ENCODE measurements around the gene LYRM1. TPM values are rescaled to one million over a fixed set of nuclear protein-coding genes. Genes with fewer than 3 reads are reported as not detected.
A peak's percentile ranks its signal among the peaks of the same experiment; 100 is the strongest.

LYRM1 gene
- total RNA-seq, 4 donors from 2014 or later = 36.4 to 74.7 (median 38.8) TPM

GRCh38 chr16:20865420-20866131 lies 35.0 kb upstream of the LYRM1 start:
- no peak overlapping the region for H3K4me3 ChIP-seq
- ATAC-seq (no peak), DNase-seq (no peak)
- no peaks in the 10 kb centered on the region for H3K27me3 ChIP-seq
- peaks cover 42 to 54% of the 10 kb centered on the region in 2 donors for H3K4me1 ChIP-seq
- no peak for TF ChIP-seq POLR2A (IDR thresholded peaks at IDR 0.05)
- TF ChIP-seq CTCF (IDR thresholded peaks at IDR 0.05 in 4 of 5, conservative IDR thresholded peaks at IDR 0.05 in 1 of 5) = no peak
- intact Hi-C loops (cut with DNase I; ENCODE audit: low total_unique reads) = no loop called here
- H3K36me3 ChIP-seq = no peaks in the 10 kb centered on the region
- H3K27ac ChIP-seq = peak overlapping the region in 2 of 4 donors; percentile 31 to 40
- no peaks in the 10 kb centered on the region for H3K9me3 ChIP-seq
- in situ Hi-C loops (cut with MboI; ENCODE audit: low sequenced_read_pairs in 4 of 4) = loop anchor here in 1 of 4 donors (25.0 kb wide), 1 partner anchor 422 kb away; the partner anchor contains the start of gene CRYM

GRCh38 chr16:20866145-20866772 lies 34.3 kb upstream of the LYRM1 start:
- in situ Hi-C loops (cut with MboI; ENCODE audit: low sequenced_read_pairs in 4 of 4) = loop anchor here in 1 of 4 donors (25.0 kb wide), 1 partner anchor 421 kb away; the partner anchor contains the start of gene CRYM
- Histone ChIP-seq H3K4me3 (no peak overlapping the region), H3K9me3 (no peaks in the 10 kb centered on the region), H3K4me1 (peaks cover 45 to 57% of the 10 kb centered on the region in 2 donors), H3K27ac (peak overlapping the region in 2 of 4 donors; percentile 31 to 40), H3K27me3 (no peaks in the 10 kb centered on the region), H3K36me3 (no peaks in the 10 kb centered on the region)
- ATAC-seq = peak in 1 of 2 donors; percentile 25
- TF ChIP-seq CTCF (IDR thresholded peaks at IDR 0.05 in 4 of 5, conservative IDR thresholded peaks at IDR 0.05 in 1 of 5) = no peak
- no peak for TF ChIP-seq POLR2A (IDR thresholded peaks at IDR 0.05)
- DNase-seq = no peak
- intact Hi-C loops (cut with DNase I; ENCODE audit: low total_unique reads) = no loop called here

GRCh38 chr16:20866801-20867200 lies 33.8 kb upstream of the LYRM1 start:
- ATAC-seq (no peak), DNase-seq (no peak)
- Histone ChIP-seq H3K36me3 (no peaks in the 10 kb centered on the region), H3K27ac (peak overlapping the region in 1 of 4 donors; percentile 40), H3K4me1 (peaks cover 49 to 62% of the 10 kb centered on the region in 2 donors), H3K27me3 (no peaks in the 10 kb centered on the region), H3K9me3 (no peaks in the 10 kb centered on the region), H3K4me3 (no peak overlapping the region)
- intact Hi-C loops (cut with DNase I; ENCODE audit: low total_unique reads) = no loop called here
- TF ChIP-seq CTCF (IDR thresholded peaks at IDR 0.05 in 4 of 5, conservative IDR thresholded peaks at IDR 0.05 in 1 of 5) (no peak), POLR2A (IDR thresholded peaks at IDR 0.05) (no peak)
- in situ Hi-C loops (cut with MboI; ENCODE audit: low sequenced_read_pairs in 4 of 4) = loop anchor here in 1 of 4 donors (25.0 kb wide), 1 partner anchor 420 kb away; the partner anchor contains the start of gene CRYM

- TF ChIP-seq POLR2A (IDR thresholded peaks at IDR 0.05) (no peak), CTCF (IDR thresholded peaks at IDR 0.05 in 4 of 5, conservative IDR thresholded peaks at IDR 0.05 in 1 of 5) (no peak)
- H3K27me3 ChIP-seq = no peaks in the 10 kb centered on the region
- peak overlapping the region in 1 of 4 donors; percentile 14 for H3K27ac ChIP-seq
- intact Hi-C loops (cut with DNase I; ENCODE audit: low total_unique reads) = no loop called here
- DNase-seq = no peak
- in situ Hi-C loops (cut with MboI; ENCODE audit: low sequenced_read_pairs in 4 of 4) = loop anchor here in 1 of 4 donors (25.0 kb wide), 1 partner anchor 420 kb away; the partner anchor contains the start of gene CRYM
- H3K36me3 ChIP-seq = no peaks in the 10 kb centered on the region
- no peak overlapping the region for H3K4me3 ChIP-seq
- no peaks in the 10 kb centered on the region for H3K9me3 ChIP-seq
- peaks cover 53 to 66% of the 10 kb centered on the region in 2 donors for H3K4me1 ChIP-seq
- no peak for ATAC-seq
Observed at GRCh38 chr16:20867585-20867984, 33.0 kb upstream of the LYRM1 start.
